ENCODE results near the gene ZNF184. TPM values are rescaled to one million over a fixed set of nuclear protein-coding genes. Genes with fewer than 3 reads are reported as not detected.

ZNF184 gene
- total and polyA plus RNA-seq, 9 of the 15 experiments (the other 6 are each of a cell fraction or from before 2014, with no cell fraction given): 7.6 to 22.2 (median 12.8) TPM

DNA sequence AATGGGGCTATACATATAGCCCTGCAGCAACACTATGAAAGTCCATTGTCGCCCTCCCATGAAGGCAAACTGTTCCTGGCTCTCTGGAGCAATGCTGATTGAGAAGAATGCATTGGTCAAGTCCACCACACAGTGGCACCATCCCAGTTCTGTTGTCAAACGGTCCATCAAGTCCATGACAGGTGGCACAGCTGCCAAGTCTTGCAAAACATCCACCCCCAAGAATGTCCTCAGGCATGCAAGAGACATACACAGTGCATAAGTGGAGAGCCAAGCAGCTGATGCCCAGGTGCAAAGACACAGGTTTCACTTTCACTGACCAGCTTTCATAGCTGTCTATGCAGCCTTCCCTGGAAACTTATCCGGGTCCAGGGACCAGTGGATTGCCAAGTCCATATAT is 66.8 kb downstream of the ZNF184 start:
- FAIRE-seq (no peak), ATAC-seq (no peak), DNase-seq (ENCODE audit: extremely low read depth in 1 of 4, low spot score in 3 of 4) (no peak)
- intact Hi-C loops (cut with micrococcal nuclease) (no loop called here), in situ Hi-C loops (cut with MboI) (no loop called here)
- WGBS (ENCODE audit: insufficient coverage, low coverage, missing lambda C conversion rate): 9% methylated on average over 3 of the region's 3 CpGs
- CTCF ChIA-PET (ENCODE audit: low intra/inter-chr PET ratio): no interaction called here
- no peak overlapping the region for H3K9ac ChIP-seq (ENCODE audit: insufficient read depth in 1 of 2, low read depth in 2 of 2, low read length in 2 of 2)
- TF ChIP-seq RAD21 (CRISPR knock-in tag; conservative IDR thresholded peaks at IDR 0.05 in 1 of 2, IDR thresholded peaks at IDR 0.05 in 1 of 2) (peak in 1 of 2 experiments; percentile 20; a peak in 1 of 4 replicates), HLTF (IDR thresholded peaks at IDR 0.05) (no peak), IFI16 (CRISPR knock-in tag; IDR thresholded peaks at IDR 0.05) (no peak)
- TF ChIP-seq, protein P1, sequence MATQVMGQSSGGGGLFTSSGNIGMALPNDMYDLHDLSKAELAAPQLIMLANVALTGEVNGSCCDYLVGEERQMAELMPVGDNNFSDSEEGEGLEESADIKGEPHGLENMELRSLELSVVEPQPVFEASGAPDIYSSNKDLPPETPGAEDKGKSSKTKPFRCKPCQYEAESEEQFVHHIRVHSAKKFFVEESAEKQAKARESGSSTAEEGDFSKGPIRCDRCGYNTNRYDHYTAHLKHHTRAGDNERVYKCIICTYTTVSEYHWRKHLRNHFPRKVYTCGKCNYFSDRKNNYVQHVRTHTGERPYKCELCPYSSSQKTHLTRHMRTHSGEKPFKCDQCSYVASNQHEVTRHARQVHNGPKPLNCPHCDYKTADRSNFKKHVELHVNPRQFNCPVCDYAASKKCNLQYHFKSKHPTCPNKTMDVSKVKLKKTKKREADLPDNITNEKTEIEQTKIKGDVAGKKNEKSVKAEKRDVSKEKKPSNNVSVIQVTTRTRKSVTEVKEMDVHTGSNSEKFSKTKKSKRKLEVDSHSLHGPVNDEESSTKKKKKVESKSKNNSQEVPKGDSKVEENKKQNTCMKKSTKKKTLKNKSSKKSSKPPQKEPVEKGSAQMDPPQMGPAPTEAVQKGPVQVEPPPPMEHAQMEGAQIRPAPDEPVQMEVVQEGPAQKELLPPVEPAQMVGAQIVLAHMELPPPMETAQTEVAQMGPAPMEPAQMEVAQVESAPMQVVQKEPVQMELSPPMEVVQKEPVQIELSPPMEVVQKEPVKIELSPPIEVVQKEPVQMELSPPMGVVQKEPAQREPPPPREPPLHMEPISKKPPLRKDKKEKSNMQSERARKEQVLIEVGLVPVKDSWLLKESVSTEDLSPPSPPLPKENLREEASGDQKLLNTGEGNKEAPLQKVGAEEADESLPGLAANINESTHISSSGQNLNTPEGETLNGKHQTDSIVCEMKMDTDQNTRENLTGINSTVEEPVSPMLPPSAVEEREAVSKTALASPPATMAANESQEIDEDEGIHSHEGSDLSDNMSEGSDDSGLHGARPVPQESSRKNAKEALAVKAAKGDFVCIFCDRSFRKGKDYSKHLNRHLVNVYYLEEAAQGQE (IDR thresholded peaks at IDR 0.05; ENCODE audit: borderline replicate concordance): peak; percentile 10; the same call in 1 of the 2 replicates
- TF ChIP-seq, protein P1 (CRISPR knock-in tag; IDR thresholded peaks at IDR 0.05; ENCODE audit: low read depth): no peak
- H2AFZ ChIP-seq (ENCODE audit: low read depth, low read length): no peak overlapping the region
- no peaks in the 10 kb centered on the region for H4K20me1 ChIP-seq (replicated peaks; ENCODE audit: control insufficient read depth, insufficient read depth, low read length)
- H3K4me2 ChIP-seq (ENCODE audit: insufficient read depth, low read length): no peak overlapping the region
- H3K4me3 ChIP-seq: no peak overlapping the region
- no peaks in the 10 kb centered on the region for H3K4me1 ChIP-seq (replicated peaks in 1 of 2; ENCODE audit: control insufficient read depth in 2 of 2, insufficient read depth in 2 of 2, low read length in 2 of 2)
- H3K9me3 ChIP-seq (replicated peaks; ENCODE audit: control insufficient read depth, insufficient read depth, low read depth, low read length): peaks cover 3% of the 10 kb centered on the region; the same call in 1 of the 2 replicates
- H3K36me3 ChIP-seq (ENCODE audit: control insufficient read depth, insufficient read depth, low read length): no peaks in the 10 kb centered on the region
- H3K79me2 ChIP-seq (ENCODE audit: control insufficient read depth, insufficient read depth, low read length): no peaks in the 10 kb centered on the region
- POLR2A ChIA-PET: interaction anchor here (0.6 kb wide), 1 partner anchor 11 kb away, joined by 3 read pairs; no protein-coding TSS in a partner anchor
- no peaks in the 10 kb centered on the region for H3K27me3 ChIP-seq (ENCODE audit: control insufficient read depth in 2 of 2, insufficient read depth in 2 of 2, low read length in 2 of 2)
- no TSS peak for BruUV-seq (replicated peaks)
- H3K9me1 ChIP-seq (ENCODE audit: control insufficient read depth, insufficient read depth, low read length): no peaks in the 10 kb centered on the region
- no peak overlapping the region for H3K27ac ChIP-seq (ENCODE audit: extremely low read depth, low read depth, low read length)

Data from K562 (cell line).